Astrocyte of the spinal cord (primary cell): ENCODE data around the gene CTNNA2.

Experiments
- DNase-seq: peaks from one replicate; pipeline ENCODE4 v3.0.0; 2011; ENCODE audit warnings: low read depth, low spot score
- H3K4me3 ChIP-seq: 2 replicates; pipeline ENCODE4 v1.5.1; 2011; ENCODE audit warnings: low read depth, mild to moderate bottlenecking, low read length, moderate library complexity
- in situ Hi-C: cut with HindIII; loops from 2 replicates; pipeline ENCODE4 v1.10.0; 2017; ENCODE audit warnings: low sequenced_read_pairs
- TF ChIP-seq, protein P1 (sequence below): IDR thresholded peaks from 2 replicates; pipeline ENCODE4 v1.5.1; 2012; ENCODE audit warnings: low read depth, mild to moderate bottlenecking, low read length, inconsistent platforms

Gene CTNNA2

DNA sequence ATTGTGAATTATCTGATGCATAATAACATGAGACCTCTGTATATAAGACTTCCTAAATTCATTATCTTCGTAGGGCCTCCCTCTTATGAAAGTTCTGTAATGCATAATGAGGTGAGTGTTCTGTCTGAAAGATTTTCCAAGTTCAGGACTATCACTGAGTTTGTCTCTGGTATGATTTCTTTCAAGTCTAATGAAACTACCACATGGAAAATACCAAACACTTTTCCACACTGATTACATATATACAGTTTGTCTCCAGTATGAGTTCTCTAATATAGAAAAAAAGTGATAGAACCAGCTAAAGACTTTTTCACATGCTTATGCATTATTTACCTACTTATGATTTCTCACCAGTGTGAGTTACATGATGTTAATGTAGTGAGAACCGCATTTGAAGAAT is 34.7 kb downstream of the CTNNA2 start:
- in situ Hi-C loops: no loop called here
- no peak overlapping the region for H3K4me3 ChIP-seq
- TF ChIP-seq, protein P1, sequence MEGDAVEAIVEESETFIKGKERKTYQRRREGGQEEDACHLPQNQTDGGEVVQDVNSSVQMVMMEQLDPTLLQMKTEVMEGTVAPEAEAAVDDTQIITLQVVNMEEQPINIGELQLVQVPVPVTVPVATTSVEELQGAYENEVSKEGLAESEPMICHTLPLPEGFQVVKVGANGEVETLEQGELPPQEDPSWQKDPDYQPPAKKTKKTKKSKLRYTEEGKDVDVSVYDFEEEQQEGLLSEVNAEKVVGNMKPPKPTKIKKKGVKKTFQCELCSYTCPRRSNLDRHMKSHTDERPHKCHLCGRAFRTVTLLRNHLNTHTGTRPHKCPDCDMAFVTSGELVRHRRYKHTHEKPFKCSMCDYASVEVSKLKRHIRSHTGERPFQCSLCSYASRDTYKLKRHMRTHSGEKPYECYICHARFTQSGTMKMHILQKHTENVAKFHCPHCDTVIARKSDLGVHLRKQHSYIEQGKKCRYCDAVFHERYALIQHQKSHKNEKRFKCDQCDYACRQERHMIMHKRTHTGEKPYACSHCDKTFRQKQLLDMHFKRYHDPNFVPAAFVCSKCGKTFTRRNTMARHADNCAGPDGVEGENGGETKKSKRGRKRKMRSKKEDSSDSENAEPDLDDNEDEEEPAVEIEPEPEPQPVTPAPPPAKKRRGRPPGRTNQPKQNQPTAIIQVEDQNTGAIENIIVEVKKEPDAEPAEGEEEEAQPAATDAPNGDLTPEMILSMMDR: no peak
- DNase-seq: no peak

DNA sequence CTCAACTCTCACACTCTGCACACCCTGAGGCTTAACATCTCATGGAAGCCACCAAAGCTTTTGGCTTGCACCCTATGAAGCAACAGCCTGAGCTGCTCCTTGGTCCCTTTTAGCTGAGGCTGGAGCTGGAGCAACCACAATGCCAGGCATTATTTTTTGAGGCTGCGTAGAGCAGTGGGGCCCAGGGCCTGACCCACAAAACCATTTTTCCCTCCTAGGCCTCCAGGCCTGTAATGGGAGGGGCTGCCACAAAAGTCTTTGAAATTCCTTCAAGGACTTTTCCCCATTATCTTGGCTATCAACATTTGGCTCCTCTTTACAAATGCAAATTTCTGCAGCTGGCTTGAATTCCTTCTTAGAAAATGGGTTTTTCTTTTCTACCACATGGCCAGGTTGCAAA is 39.8 kb downstream of the CTNNA2 start:
- TF ChIP-seq, protein P1: no peak
- no peak overlapping the region for H3K4me3 ChIP-seq
- in situ Hi-C loops: no loop called here
- DNase-seq: no peak

DNA sequence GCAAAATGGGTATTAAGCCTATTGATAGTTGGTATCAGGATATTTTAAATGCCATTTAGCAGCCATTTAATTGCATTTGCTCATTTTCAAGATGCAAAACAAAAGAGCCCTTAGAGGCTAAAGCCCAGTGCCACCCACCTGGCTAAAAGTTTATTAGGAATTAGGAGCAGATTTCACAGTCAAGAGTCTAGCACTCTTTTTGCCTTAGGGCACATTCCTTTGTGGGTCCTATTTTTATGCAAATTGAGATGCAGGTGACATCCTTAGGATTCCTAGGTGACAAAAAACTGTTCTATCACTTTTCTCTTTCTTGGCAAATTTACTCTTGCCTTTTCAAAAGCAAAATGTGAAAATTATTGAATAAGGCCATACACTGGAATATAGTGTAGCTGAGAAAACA is 42.0 kb downstream of the CTNNA2 start:
- TF ChIP-seq, protein P1: no peak
- in situ Hi-C loops: no loop called here
- DNase-seq: no peak
- no peak overlapping the region for H3K4me3 ChIP-seq

DNA sequence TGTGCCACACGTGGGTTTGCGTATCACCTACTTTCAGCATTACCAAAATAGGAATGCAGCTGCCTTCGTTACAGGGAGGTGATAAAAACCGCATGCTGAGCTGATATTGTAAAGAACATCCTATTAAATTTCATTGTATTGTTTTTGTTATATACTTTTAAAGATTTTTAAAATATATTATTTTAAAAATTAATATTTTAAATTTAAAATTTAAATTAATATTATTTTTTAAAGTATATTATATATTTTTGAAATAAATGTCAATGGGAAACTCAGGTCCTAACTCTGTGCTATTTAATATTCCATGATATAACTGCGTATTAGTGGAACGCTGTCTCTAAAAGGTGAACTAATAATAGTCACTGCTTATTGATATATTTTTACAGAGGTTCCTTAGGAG is 51.2 kb downstream of the CTNNA2 start:
- no peak for DNase-seq
- H3K4me3 ChIP-seq: no peak overlapping the region
- TF ChIP-seq, protein P1: no peak
- in situ Hi-C loops: no loop called here

DNA sequence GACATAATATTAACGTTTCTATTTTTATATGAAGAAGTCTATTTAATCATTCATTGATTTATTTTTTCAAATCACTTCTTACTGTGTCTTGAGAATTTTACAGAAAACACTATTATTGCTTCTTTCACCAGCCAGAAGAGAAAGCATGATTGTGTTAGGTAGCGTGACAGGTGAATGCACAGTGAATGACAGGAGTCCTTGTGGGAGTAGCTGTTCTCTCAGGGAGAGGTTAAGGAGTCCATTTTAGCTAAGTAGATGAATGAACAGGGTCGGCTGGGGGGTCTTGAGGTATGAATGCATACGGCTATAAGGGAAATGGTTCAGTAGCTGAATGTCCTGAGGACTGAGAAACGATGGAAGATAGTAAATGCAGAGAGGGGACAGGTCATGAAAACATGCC is 56.2 kb downstream of the CTNNA2 start:
- in situ Hi-C loops: no loop called here
- TF ChIP-seq, protein P1: no peak
- H3K4me3 ChIP-seq: no peak overlapping the region
- no peak for DNase-seq

DNA sequence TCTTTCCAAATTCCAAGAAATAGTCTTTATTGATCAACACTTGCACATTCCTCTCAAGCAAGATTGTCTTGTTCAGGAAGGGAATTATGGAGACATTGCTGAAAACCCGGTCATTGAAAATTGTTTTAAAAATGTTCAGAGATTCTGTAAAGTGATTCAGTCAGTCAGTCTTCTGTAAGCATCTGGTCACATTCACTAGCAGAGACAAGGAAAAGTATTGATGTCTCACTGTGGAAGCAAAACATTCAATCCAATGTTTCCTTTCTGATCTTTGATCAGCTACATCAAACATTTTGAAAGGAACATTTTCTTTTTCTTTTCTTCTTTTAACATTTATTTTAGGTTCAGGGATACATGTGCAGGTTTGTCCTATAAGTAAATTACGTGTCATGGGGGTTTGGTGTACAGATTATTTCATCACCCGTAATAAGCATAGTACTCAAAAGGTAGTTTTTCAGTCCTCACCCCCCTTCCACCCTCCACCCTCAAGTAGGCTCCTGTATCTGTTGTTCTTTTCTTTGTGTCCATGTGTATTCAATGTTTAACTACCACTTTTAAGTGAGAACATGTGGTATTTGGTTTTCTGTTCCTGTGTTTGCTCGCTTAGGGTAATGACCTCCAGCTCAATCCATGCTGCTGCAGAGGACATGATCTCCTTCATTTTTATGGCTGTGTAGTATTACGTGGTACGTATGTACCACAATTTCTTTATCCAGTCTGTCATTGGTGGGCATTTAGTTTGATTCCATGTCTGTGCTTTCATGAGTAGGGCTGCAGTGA is 61.2 kb downstream of the CTNNA2 start:
- H3K4me3 ChIP-seq: no peak overlapping the region
- in situ Hi-C loops: no loop called here
- TF ChIP-seq, protein P1: no peak
- no peak for DNase-seq
